GM12891 (cell line): ENCODE data around the gene RPUSD3.

Experiments used
- PAX5 ChIP-seq: IDR thresholded peaks from 2 replicates; pipeline ENCODE4 v1.6.1; 2011; ENCODE audit warnings: low read length, moderate library complexity, mild to moderate bottlenecking; ENCODE audit not compliant: insufficient read depth, severe bottlenecking
- POLR2A ChIP-seq: IDR thresholded peaks from 2 replicates; pipeline ENCODE4 v1.6.1; 2011; ENCODE audit warnings: low read depth, low read length, control low read depth
- POLR2AphosphoS5 ChIP-seq: IDR thresholded peaks from 2 replicates; pipeline ENCODE4 v1.6.1; 2011; ENCODE audit warnings: low read depth, low read length, control low read depth
- POU2F2 ChIP-seq: IDR thresholded peaks from 2 replicates; pipeline ENCODE4 v1.6.1; 2011; ENCODE audit warnings: low read depth, mild to moderate bottlenecking, control low read depth, low read length, moderate library complexity
- SPI1 ChIP-seq: IDR thresholded peaks from 2 replicates; pipeline ENCODE4 v1.6.1; 2011; ENCODE audit warnings: low read depth, low read length, control low read depth
- TAF1 ChIP-seq: IDR thresholded peaks from 2 replicates; pipeline ENCODE4 v1.6.1; 2011; ENCODE audit warnings: low read depth, low read length, control low read depth

DNA sequence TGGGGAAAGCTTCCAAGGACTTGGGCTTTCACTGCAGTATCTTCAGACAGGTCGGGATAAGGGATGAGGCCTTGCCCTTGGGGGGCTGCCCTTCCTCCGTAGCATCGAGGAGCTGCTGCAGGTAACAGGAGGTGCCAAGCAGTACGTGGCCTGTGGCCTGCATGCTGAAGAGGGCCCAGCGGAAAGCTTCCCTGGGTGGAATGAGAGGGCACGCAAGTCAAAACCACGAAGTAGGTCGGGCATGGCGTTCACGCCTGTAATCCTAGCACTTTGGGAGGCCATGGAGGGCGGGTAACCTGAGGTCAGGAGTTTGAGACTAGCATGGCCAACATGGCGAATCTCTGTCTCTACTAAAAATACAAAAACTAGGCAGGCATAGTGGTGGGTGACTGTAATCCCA is 23.3 kb upstream of the RPUSD3 start:
- TF ChIP-seq TAF1 (no peak), SPI1 (no peak), POLR2AphosphoS5 (no peak), POU2F2 (no peak), POLR2A (no peak), PAX5 (no peak)
